ENCODE measurements around the gene PNMA8C.
A peak's percentile ranks its signal among the peaks of the same experiment; 100 is the strongest.
"Not testable (repeated sequence)": the region's sequence is repeated elsewhere in the genome, so short reads cannot be mapped to it uniquely, and the experiment has no call there.

PNMA8C gene

GRCh38 chr19:46441866-46442265 lies 13.1 kb upstream of the PNMA8C start:
- Histone ChIP-seq H3K9ac (ENCODE audit: insufficient read length) (peak overlapping the region; percentile 45), H3K36me3 (ENCODE audit: insufficient read depth, low read length) (no peaks in the 10 kb centered on the region), H3K27ac (peak overlapping the region; percentile 71), H3K4me3 (no peak overlapping the region), H3K9me3 (ENCODE audit: low read depth, low read length) (no peaks in the 10 kb centered on the region)
- no peak for DNase-seq (ENCODE audit: low read depth, low spot score)
- no peak for TF ChIP-seq POLR2AphosphoS5 (IDR thresholded peaks at IDR 0.05; ENCODE audit: borderline replicate concordance, low read depth, low read length)
- TF ChIP-seq EZH2 (IDR thresholded peaks at IDR 0.05) = no peak
- no peak for TF ChIP-seq FOXP2 (optimal IDR thresholded peaks at IDR 0.05; ENCODE audit: control extremely low read depth, extremely low read length, insufficient read depth)

DNA sequence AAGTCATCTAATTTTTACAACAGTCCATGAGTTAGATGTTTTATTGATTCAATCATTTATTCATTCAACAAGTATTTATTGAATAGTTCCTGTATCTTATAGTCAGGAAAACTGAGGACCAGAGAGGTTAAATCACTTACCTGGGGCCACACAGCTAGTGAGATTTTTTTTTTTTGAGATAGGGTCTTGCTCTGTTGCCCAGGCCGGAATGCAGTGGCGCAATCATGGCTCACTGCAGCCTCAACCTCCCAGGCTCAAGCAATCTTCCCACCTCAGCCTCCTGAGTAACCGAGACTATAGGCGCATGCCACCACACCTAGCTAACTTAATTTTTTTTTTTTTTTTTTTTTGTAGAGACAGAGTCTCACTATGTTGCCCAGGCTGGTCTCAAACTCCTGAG lies 7.0 kb upstream of the PNMA8C start:
- H3K9ac ChIP-seq (ENCODE audit: insufficient read length); H3K4me3 ChIP-seq; H3K27ac ChIP-seq; H3K36me3 ChIP-seq (ENCODE audit: insufficient read depth, low read length); DNase-seq (ENCODE audit: low read depth, low spot score); H3K9me3 ChIP-seq (ENCODE audit: low read depth, low read length): not testable (repeated sequence)

DNA sequence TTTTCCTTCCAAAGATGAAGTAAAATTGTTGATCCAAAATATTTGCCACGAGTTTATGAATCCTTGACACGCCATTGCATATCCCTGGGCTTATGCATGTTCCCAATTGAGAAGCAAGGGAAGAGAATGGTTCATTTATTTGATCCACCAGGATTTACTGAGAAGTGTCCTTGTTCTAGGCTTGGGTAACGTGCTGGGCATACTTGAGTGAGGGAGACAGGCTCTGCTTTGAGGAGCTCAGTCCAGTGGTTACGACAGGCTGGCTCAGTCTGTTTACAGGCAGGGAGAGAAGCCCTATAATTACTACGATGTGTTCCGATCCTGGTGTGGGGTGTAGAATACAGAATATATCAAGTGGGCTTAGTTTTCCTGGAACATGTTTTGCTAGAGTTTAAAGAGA lies 6.3 kb upstream of the PNMA8C start:
- no peak for DNase-seq (ENCODE audit: low read depth, low spot score)
- Histone ChIP-seq H3K9ac (ENCODE audit: insufficient read length) (no peak overlapping the region), H3K27ac (no peak overlapping the region), H3K4me3 (no peak overlapping the region), H3K36me3 (ENCODE audit: insufficient read depth, low read length) (no peaks in the 10 kb centered on the region), H3K9me3 (ENCODE audit: low read depth, low read length) (no peaks in the 10 kb centered on the region)
- no peak for TF ChIP-seq FOXP2 (optimal IDR thresholded peaks at IDR 0.05; ENCODE audit: control extremely low read depth, extremely low read length, insufficient read depth)
- TF ChIP-seq EZH2 (IDR thresholded peaks at IDR 0.05) = no peak
- no peak for TF ChIP-seq POLR2AphosphoS5 (IDR thresholded peaks at IDR 0.05; ENCODE audit: borderline replicate concordance, low read depth, low read length)

- not testable (repeated sequence) for DNase-seq (ENCODE audit: low read depth, low spot score); H3K4me3 ChIP-seq
These were observed 4.7 kb upstream of the PNMA8C start for GRCh38 chr19:46433470-46433869.

GRCh38 chr19:46431824-46432223 lies 3.1 kb upstream of the PNMA8C start:
- peak overlapping the region; percentile 98 for H3K27ac ChIP-seq
- no peak for TF ChIP-seq POLR2AphosphoS5 (IDR thresholded peaks at IDR 0.05; ENCODE audit: borderline replicate concordance, low read depth, low read length)
- TF ChIP-seq EZH2 (IDR thresholded peaks at IDR 0.05) = no peak
- no peak for TF ChIP-seq FOXP2 (optimal IDR thresholded peaks at IDR 0.05; ENCODE audit: control extremely low read depth, extremely low read length, insufficient read depth)
- H3K4me3 ChIP-seq = no peak overlapping the region

More at GRCh38 chr19:46433470-46433869, 4.7 kb upstream of the PNMA8C start:
- H3K9ac ChIP-seq (ENCODE audit: insufficient read length); H3K27ac ChIP-seq; H3K36me3 ChIP-seq (ENCODE audit: insufficient read depth, low read length); H3K9me3 ChIP-seq (ENCODE audit: low read depth, low read length): not testable (repeated sequence)

GRCh38 chr19:46429999-46430398 lies 1.3 kb upstream of the PNMA8C start:
- H3K9ac ChIP-seq (ENCODE audit: insufficient read length) = no peak overlapping the region

More at GRCh38 chr19:46431824-46432223, 3.1 kb upstream of the PNMA8C start:
- Histone ChIP-seq H3K9ac (ENCODE audit: insufficient read length) (no peak overlapping the region), H3K36me3 (ENCODE audit: insufficient read depth, low read length) (no peaks in the 10 kb centered on the region), H3K9me3 (ENCODE audit: low read depth, low read length) (no peaks in the 10 kb centered on the region)
- no peak for DNase-seq (ENCODE audit: low read depth, low spot score)

DNA sequence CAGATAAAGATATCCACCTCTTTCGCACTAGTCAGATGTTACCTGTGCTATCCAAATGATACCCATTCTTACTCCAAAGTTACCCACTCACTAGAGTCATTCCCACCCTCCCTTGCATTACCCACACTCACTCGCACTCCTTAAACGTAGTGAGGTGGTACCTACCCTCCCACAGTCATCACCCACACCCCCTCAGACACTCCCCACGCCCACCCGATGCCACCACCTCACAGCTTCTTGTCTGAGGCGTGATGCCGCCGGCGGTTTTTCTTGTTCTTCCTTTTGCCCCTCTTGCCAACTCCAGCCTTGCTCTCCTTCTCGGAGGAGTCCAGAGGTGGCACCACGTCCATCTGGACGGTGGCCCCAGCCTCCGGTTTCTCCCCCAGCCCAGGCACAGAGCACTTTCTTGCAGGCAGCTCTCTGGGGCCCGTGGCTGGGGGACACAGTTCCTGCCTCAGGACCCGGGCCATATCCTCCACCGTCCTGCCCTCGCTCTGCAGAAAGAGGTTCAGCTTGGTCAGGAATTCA lies 1.2 kb downstream of the PNMA8C start:
- TF ChIP-seq FOXP2 (optimal IDR thresholded peaks at IDR 0.05; ENCODE audit: control extremely low read depth, extremely low read length, insufficient read depth) (no peak), POLR2AphosphoS5 (IDR thresholded peaks at IDR 0.05; ENCODE audit: borderline replicate concordance, low read depth, low read length) (no peak), EZH2 (IDR thresholded peaks at IDR 0.05) (no peak)

More at GRCh38 chr19:46429999-46430398, 1.3 kb upstream of the PNMA8C start:
- H3K9me3 ChIP-seq (ENCODE audit: low read depth, low read length) = no peaks in the 10 kb centered on the region
- DNase-seq (ENCODE audit: low read depth, low spot score) = peak; percentile 83
- peak overlapping the region; percentile 57 for H3K4me3 ChIP-seq
- no peaks in the 10 kb centered on the region for H3K36me3 ChIP-seq (ENCODE audit: insufficient read depth, low read length)
- TF ChIP-seq POLR2AphosphoS5 (IDR thresholded peaks at IDR 0.05; ENCODE audit: borderline replicate concordance, low read depth, low read length) (peak; percentile 63), FOXP2 (optimal IDR thresholded peaks at IDR 0.05; ENCODE audit: control extremely low read depth, extremely low read length, insufficient read depth) (no peak), EZH2 (IDR thresholded peaks at IDR 0.05) (no peak)
- peak overlapping the region; percentile 98 for H3K27ac ChIP-seq

GRCh38 chr19:46426506-46427162 lies 2.1 kb downstream of the PNMA8C start:
- no peak for DNase-seq (ENCODE audit: low read depth, low spot score)
- Histone ChIP-seq H3K9ac (ENCODE audit: insufficient read length) (no peak overlapping the region), H3K27ac (no peak overlapping the region), H3K36me3 (ENCODE audit: insufficient read depth, low read length) (no peaks in the 10 kb centered on the region), H3K9me3 (ENCODE audit: low read depth, low read length) (no peaks in the 10 kb centered on the region), H3K4me3 (peak overlapping the region; percentile 12)
- TF ChIP-seq EZH2 (IDR thresholded peaks at IDR 0.05) (no peak), POLR2AphosphoS5 (IDR thresholded peaks at IDR 0.05; ENCODE audit: borderline replicate concordance, low read depth, low read length) (peak; percentile 51; the same call in 1 of the 2 replicates)

More for the DNA sequence above, 1.2 kb downstream of the PNMA8C start:
- DNase-seq (ENCODE audit: low read depth, low spot score) = no peak
- no peak overlapping the region for H3K4me3 ChIP-seq
- no peaks in the 10 kb centered on the region for H3K36me3 ChIP-seq (ENCODE audit: insufficient read depth, low read length)
- H3K9ac ChIP-seq (ENCODE audit: insufficient read length) = no peak overlapping the region
- no peak overlapping the region for H3K27ac ChIP-seq
- no peaks in the 10 kb centered on the region for H3K9me3 ChIP-seq (ENCODE audit: low read depth, low read length)

DNA sequence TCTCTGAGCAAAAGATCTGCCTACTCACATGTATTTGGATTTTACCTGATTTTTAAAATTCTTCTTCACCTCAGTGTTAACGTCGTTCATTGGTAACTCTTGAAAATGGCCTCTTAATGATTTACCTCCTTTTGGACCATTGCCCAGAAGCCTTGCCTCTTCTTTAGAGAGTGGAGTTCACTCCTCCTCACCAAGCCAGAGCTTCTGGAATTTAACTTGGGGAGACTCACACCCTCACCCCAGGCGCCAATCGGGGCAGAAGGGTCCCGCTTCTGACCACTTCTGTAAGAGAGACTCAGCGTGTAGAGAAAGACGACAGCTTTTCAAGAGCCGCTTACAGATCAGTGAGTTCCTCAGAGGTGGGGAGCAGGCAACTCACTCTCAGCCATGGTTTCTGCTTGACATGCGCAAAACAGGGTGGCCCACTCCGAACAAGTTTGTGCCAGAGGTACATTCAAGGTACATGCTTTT lies 2.7 kb downstream of the PNMA8C start:
- TF ChIP-seq EZH2 (IDR thresholded peaks at IDR 0.05) (no peak), POLR2AphosphoS5 (IDR thresholded peaks at IDR 0.05; ENCODE audit: borderline replicate concordance, low read depth, low read length) (no peak), FOXP2 (optimal IDR thresholded peaks at IDR 0.05; ENCODE audit: control extremely low read depth, extremely low read length, insufficient read depth) (no peak)
- Histone ChIP-seq H3K9ac (ENCODE audit: insufficient read length) (no peak overlapping the region), H3K9me3 (ENCODE audit: low read depth, low read length) (no peaks in the 10 kb centered on the region), H3K4me3 (no peak overlapping the region; the same call in 1 of the 2 replicates), H3K36me3 (ENCODE audit: insufficient read depth, low read length) (no peaks in the 10 kb centered on the region), H3K27ac (no peak overlapping the region)
- DNase-seq (ENCODE audit: low read depth, low spot score) = no peak
